Measurements from ENCODE around the gene BHLHA15. TPM values are rescaled to one million over a fixed set of nuclear protein-coding genes. Genes with fewer than 3 reads are reported as not detected.

Gene BHLHA15
- total and polyA plus RNA-seq, 2 of the 13 experiments (the other 11 are each of a cell fraction or from before 2014, with no cell fraction given): 1.9 to 6.1 TPM

DNA sequence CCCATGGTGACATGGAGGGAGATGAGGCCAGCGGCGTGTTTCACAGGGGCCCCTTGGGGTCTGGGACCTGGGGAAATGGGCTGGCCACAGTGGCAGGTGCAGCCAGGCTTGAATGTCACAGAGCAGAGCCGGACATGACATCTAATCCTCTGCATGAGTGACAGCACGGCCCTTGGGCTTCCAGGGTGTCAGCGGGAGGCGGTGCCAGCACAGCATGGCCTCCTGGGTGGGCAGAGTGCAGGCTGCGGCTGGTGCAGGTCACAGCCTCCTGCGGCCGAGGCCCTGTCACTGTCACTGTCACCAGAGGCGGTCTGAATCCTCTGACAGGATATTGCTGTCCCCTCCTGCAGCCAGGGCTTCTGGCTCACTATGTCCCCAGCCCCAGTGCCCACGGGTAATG lies 18.2 kb downstream of the BHLHA15 start:
- in situ Hi-C loops (cut with HindIII; ENCODE audit: extremely low pct_ligation_motif_present, low pct_unique_long_range_greater_than_20kb): no loop called here
- H3K9ac ChIP-seq (ENCODE audit: insufficient read depth, low read depth, low read length): no peak overlapping the region
- POLR2A ChIA-PET: no interaction called here
- H3K9me3 ChIP-seq (ENCODE audit: low read length): no peaks in the 10 kb centered on the region
- H3K27ac ChIP-seq (ENCODE audit: extremely low read length, insufficient read depth, low read length): no peak overlapping the region
- no peaks in the 10 kb centered on the region for H3K79me2 ChIP-seq (ENCODE audit: insufficient read depth, low read length)
- no peak overlapping the region for H3K4me3 ChIP-seq (replicated peaks in 1 of 3; ENCODE audit: insufficient read depth in 1 of 3, low read depth in 2 of 3, low read length in 3 of 3)
- no peak overlapping the region for H2AFZ ChIP-seq (ENCODE audit: low read length)
- intact Hi-C loops (cut with micrococcal nuclease; ENCODE audit: unreplicated experiment): no loop called here
- TF ChIP-seq ZNF776 (CRISPR knock-in tag; IDR thresholded peaks at IDR 0.05) (no peak), ZNF772 (CRISPR knock-in tag; IDR thresholded peaks at IDR 0.05) (no peak)
- FAIRE-seq (no peak), DNase-seq (ENCODE audit: low spot score) (no peak), ATAC-seq (no peak)
- H3K4me2 ChIP-seq (ENCODE audit: low read depth, low read length): no peak overlapping the region
- no peaks in the 10 kb centered on the region for H3K27me3 ChIP-seq (ENCODE audit: control insufficient read depth in 1 of 2, insufficient read depth in 2 of 2, low read length in 2 of 2)
- no peaks in the 10 kb centered on the region for H4K20me1 ChIP-seq (ENCODE audit: insufficient read depth, low read length)
- BruUV-seq (replicated peaks): no TSS peak
- 100% methylated on average over 2 of the region's 11 CpGs for WGBS (ENCODE audit: low lambda C conversion rate)
- CTCF ChIA-PET (ENCODE audit: low intra/inter-chr PET ratio, low total read pairs): no interaction called here
- H3K36me3 ChIP-seq (replicated peaks in 1 of 2; ENCODE audit: control insufficient read depth in 1 of 2, insufficient read depth in 2 of 2, low read length in 2 of 2): no peaks in the 10 kb centered on the region
- H3K4me1 ChIP-seq (ENCODE audit: insufficient read depth, low read length): peaks cover 43% of the 10 kb centered on the region

DNA sequence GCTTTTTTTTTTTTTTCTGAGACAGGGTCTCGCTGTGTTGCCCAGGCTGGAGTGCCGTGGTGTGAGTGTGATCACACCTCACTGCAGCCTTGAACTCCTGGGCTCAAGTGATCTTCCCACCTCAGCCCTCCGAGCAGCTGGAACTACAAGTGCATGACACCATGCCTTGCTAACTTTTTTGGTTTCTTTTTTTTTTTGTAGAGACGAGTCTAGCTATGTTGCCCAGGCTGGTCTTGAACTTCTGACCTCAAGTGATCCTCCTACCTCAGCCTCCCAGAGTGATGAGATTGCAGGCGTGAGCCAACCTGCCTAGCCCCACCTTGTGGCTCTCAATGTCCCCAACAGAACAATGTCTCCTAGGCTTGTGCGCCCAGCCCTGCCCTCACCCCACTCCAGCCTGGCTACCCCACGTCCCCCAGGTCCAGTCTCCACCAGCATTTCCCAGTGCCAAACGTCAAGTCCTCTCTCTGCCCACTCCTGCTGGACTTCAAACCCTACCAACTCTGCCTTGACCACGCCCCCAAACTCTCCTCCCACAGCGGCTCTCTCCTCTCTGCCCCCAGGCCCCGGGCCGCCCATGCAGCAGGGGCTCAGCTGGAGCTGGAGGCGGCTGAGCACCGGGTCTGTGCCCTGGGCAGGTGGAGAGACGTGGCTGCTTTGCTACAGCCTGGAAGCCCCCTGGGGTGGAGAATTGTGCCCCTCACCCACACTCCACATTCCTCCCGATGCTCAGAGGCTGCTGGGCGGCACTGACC lies 18.9 kb downstream of the BHLHA15 start:
- POLR2A ChIA-PET: no interaction called here
- 71% methylated on average over 10 of the region's 17 CpGs for WGBS (ENCODE audit: low lambda C conversion rate)
- peak; percentile 21 for DNase-seq (ENCODE audit: low spot score)
- no peak for TF ChIP-seq HMGA1 (CRISPR knock-in tag; conservative IDR thresholded peaks at IDR 0.05)
- TF ChIP-seq, protein P1, sequence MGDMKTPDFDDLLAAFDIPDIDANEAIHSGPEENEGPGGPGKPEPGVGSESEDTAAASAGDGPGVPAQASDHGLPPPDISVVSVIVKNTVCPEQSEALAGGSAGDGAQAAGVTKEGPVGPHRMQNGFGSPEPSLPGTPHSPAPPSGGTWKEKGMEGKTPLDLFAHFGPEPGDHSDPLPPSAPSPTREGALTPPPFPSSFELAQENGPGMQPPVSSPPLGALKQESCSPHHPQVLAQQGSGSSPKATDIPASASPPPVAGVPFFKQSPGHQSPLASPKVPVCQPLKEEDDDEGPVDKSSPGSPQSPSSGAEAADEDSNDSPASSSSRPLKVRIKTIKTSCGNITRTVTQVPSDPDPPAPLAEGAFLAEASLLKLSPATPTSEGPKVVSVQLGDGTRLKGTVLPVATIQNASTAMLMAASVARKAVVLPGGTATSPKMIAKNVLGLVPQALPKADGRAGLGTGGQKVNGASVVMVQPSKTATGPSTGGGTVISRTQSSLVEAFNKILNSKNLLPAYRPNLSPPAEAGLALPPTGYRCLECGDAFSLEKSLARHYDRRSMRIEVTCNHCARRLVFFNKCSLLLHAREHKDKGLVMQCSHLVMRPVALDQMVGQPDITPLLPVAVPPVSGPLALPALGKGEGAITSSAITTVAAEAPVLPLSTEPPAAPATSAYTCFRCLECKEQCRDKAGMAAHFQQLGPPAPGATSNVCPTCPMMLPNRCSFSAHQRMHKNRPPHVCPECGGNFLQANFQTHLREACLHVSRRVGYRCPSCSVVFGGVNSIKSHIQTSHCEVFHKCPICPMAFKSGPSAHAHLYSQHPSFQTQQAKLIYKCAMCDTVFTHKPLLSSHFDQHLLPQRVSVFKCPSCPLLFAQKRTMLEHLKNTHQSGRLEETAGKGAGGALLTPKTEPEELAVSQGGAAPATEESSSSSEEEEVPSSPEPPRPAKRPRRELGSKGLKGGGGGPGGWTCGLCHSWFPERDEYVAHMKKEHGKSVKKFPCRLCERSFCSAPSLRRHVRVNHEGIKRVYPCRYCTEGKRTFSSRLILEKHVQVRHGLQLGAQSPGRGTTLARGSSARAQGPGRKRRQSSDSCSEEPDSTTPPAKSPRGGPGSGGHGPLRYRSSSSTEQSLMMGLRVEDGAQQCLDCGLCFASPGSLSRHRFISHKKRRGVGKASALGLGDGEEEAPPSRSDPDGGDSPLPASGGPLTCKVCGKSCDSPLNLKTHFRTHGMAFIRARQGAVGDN (CRISPR knock-in tag; IDR thresholded peaks at IDR 0.05): peak; percentile 9; the same call in 1 of the 2 replicates
- TF ChIP-seq, protein P2, sequence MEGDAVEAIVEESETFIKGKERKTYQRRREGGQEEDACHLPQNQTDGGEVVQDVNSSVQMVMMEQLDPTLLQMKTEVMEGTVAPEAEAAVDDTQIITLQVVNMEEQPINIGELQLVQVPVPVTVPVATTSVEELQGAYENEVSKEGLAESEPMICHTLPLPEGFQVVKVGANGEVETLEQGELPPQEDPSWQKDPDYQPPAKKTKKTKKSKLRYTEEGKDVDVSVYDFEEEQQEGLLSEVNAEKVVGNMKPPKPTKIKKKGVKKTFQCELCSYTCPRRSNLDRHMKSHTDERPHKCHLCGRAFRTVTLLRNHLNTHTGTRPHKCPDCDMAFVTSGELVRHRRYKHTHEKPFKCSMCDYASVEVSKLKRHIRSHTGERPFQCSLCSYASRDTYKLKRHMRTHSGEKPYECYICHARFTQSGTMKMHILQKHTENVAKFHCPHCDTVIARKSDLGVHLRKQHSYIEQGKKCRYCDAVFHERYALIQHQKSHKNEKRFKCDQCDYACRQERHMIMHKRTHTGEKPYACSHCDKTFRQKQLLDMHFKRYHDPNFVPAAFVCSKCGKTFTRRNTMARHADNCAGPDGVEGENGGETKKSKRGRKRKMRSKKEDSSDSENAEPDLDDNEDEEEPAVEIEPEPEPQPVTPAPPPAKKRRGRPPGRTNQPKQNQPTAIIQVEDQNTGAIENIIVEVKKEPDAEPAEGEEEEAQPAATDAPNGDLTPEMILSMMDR (CRISPR knock-in tag; IDR thresholded peaks at IDR 0.05): 0 out of 2 replicates have a peak, but pooled peaks have one; percentile 16

More for the DNA sequence above, 18.9 kb downstream of the BHLHA15 start:
- H3K4me2 ChIP-seq (ENCODE audit: low read depth, low read length): no peak overlapping the region
- no peaks in the 10 kb centered on the region for H3K79me2 ChIP-seq (ENCODE audit: insufficient read depth, low read length)
- intact Hi-C loops (cut with micrococcal nuclease; ENCODE audit: unreplicated experiment) (no loop called here), in situ Hi-C loops (cut with HindIII; ENCODE audit: extremely low pct_ligation_motif_present, low pct_unique_long_range_greater_than_20kb) (no loop called here)
- no peaks in the 10 kb centered on the region for H3K9me3 ChIP-seq (ENCODE audit: low read length)
- H3K4me1 ChIP-seq (ENCODE audit: insufficient read depth, low read length): peaks cover 38% of the 10 kb centered on the region
- no peaks in the 10 kb centered on the region for H3K36me3 ChIP-seq (replicated peaks in 1 of 2; ENCODE audit: control insufficient read depth in 1 of 2, insufficient read depth in 2 of 2, low read length in 2 of 2)
- H2AFZ ChIP-seq (ENCODE audit: low read length): no peak overlapping the region
- H3K27ac ChIP-seq (ENCODE audit: extremely low read length, insufficient read depth, low read length): no peak overlapping the region
- no TSS peak for BruUV-seq (replicated peaks)
- no peaks in the 10 kb centered on the region for H4K20me1 ChIP-seq (ENCODE audit: insufficient read depth, low read length)
- CTCF ChIA-PET (ENCODE audit: low intra/inter-chr PET ratio, low total read pairs): no interaction called here
- ATAC-seq: peak; percentile 41
- no peak overlapping the region for H3K4me3 ChIP-seq (replicated peaks in 1 of 3; ENCODE audit: insufficient read depth in 1 of 3, low read depth in 2 of 3, low read length in 3 of 3)
- no peaks in the 10 kb centered on the region for H3K27me3 ChIP-seq (ENCODE audit: control insufficient read depth in 1 of 2, insufficient read depth in 2 of 2, low read length in 2 of 2)
- no peak overlapping the region for H3K9ac ChIP-seq (ENCODE audit: insufficient read depth, low read depth, low read length)
- no peak for FAIRE-seq

Data from HepG2 (cell line).